Neuronal stem cell (in vitro differentiated cells): Measurements from ENCODE around the gene MAP2K7.

Experiments
- DNase-seq: peaks from one replicate; pipeline ENCODE4 v3.0.0-alpha.2; 2013; ENCODE audit warnings: low spot score
- H2AFZ ChIP-seq: one replicate; pipeline ENCODE4 v1.6.1; 2013; ENCODE audit warnings: mild to moderate bottlenecking, low read length, inconsistent platforms
- H2AK5ac ChIP-seq: 2 replicates; pipeline ENCODE4 v1.6.1; 2013; ENCODE audit warnings: low read depth, mild to moderate bottlenecking, inconsistent platforms, low read length, moderate library complexity, mixed read lengths
- H2BK120ac ChIP-seq: 2 replicates; pipeline ENCODE4 v1.6.1; 2013; ENCODE audit warnings: low read depth, mild to moderate bottlenecking, inconsistent platforms, low read length, moderate library complexity, mixed read lengths
- H2BK12ac ChIP-seq: one replicate; pipeline ENCODE4 v1.6.1; 2013; ENCODE audit warnings: low read length, inconsistent platforms
- H2BK15ac ChIP-seq: 2 replicates; pipeline ENCODE4 v1.6.1; 2013; ENCODE audit warnings: mild to moderate bottlenecking, low read length, inconsistent platforms, mixed read lengths
- H2BK5ac ChIP-seq: one replicate; pipeline ENCODE4 v1.6.1; 2013; ENCODE audit warnings: inconsistent platforms, mild to moderate bottlenecking, low read length, moderate library complexity
- H3K14ac ChIP-seq: one replicate; pipeline ENCODE4 v1.6.1; 2013; ENCODE audit warnings: low read length, inconsistent platforms
- H3K18ac ChIP-seq: 2 replicates; pipeline ENCODE4 v1.6.1; 2013; ENCODE audit warnings: low read length, inconsistent platforms
- H3K23ac ChIP-seq: 2 replicates; pipeline ENCODE4 v1.6.1; 2013; ENCODE audit warnings: low read depth, mild to moderate bottlenecking, mixed read lengths, low read length, inconsistent platforms; ENCODE audit not compliant: poor library complexity
- H3K27ac ChIP-seq: replicated peaks from 3 replicates; pipeline ENCODE4 v1.5.1; 2013; ENCODE audit warnings: low read length, inconsistent platforms
- H3K27me3 ChIP-seq, 3 experiments: 2 replicates each; pipeline ENCODE4 v1.6.1; 2013; ENCODE audit warnings: low read length in 3 of 3, mild to moderate bottlenecking in 2 of 3, inconsistent platforms in 1 of 3, low read depth in 1 of 3, mixed read lengths in 1 of 3, moderate library complexity in 1 of 3; ENCODE audit not compliant: control insufficient read depth in 3 of 3, insufficient read depth in 3 of 3
- H3K36me3 ChIP-seq, 2 donors: replicated peaks in 1 of 2; 2 replicates each; pipeline ENCODE4 v1.6.1; 2013; ENCODE audit warnings: low read length in 2 of 2; ENCODE audit not compliant: control insufficient read depth in 2 of 2, insufficient read depth in 2 of 2
- H3K4ac ChIP-seq: 2 replicates; pipeline ENCODE4 v1.6.1; 2013; ENCODE audit warnings: inconsistent platforms, mild to moderate bottlenecking, low read length, moderate library complexity
- H3K4me1 ChIP-seq, 2 donors: 1 replicate in 1 of 2; 2 replicates in 1 of 2; pipeline ENCODE4 v1.6.1; 2013; ENCODE audit warnings: low read length in 2 of 2, low read depth in 1 of 2; ENCODE audit not compliant: control insufficient read depth in 2 of 2, insufficient read depth in 1 of 2
- H3K4me2 ChIP-seq: one replicate; pipeline ENCODE4 v1.6.1; 2013; ENCODE audit warnings: mild to moderate bottlenecking, low read length, inconsistent platforms; ENCODE audit not compliant: insufficient read depth, poor library complexity, severe bottlenecking
- H3K4me3 ChIP-seq, 2 donors: 2 replicates each; pipeline ENCODE4 v1.5.1; 2013; ENCODE audit warnings: low read length in 2 of 2, mild to moderate bottlenecking in 2 of 2, inconsistent platforms in 1 of 2, moderate library complexity in 1 of 2
- H3K79me1 ChIP-seq: one replicate; pipeline ENCODE4 v1.6.1; 2013; ENCODE audit warnings: low read depth, mild to moderate bottlenecking, inconsistent platforms, low read length, moderate library complexity
- H3K9ac ChIP-seq: one replicate; pipeline ENCODE4 v1.6.1; 2013; ENCODE audit warnings: mild to moderate bottlenecking, low read depth, low read length, inconsistent platforms; ENCODE audit not compliant: poor library complexity
- H3K9me3 ChIP-seq, 2 donors: replicated peaks in 1 of 2; 2 replicates each; pipeline versions ENCODE3 to v1.6.1; 2013; ENCODE audit warnings: low read length in 2 of 2, mild to moderate bottlenecking in 2 of 2, inconsistent platforms in 1 of 2, low read depth in 1 of 2, mixed read lengths in 1 of 2, moderate library complexity in 1 of 2; ENCODE audit not compliant: control insufficient read depth in 2 of 2, insufficient read depth in 1 of 2
- H4K8ac ChIP-seq: one replicate; pipeline ENCODE4 v1.6.1; 2013; ENCODE audit warnings: low read depth, mild to moderate bottlenecking, inconsistent platforms, low read length, moderate library complexity
- H4K91ac ChIP-seq: one replicate; pipeline ENCODE4 v1.6.1; 2013; ENCODE audit warnings: low read length, low read depth, mild to moderate bottlenecking, inconsistent platforms; ENCODE audit not compliant: poor library complexity
- WGBS, 2 donors: extraction: QIAGEN DNeasy Blood & Tissue Kit; methylation state at CpG; one replicate each; pipeline ENCODE4 v1.1.7; 2013; ENCODE audit warnings: missing lambda C conversion rate in 2 of 2, mixed read lengths in 1 of 2; ENCODE audit not compliant: insufficient read length in 2 of 2, insufficient replicate concordance in 1 of 2; ENCODE audit errors: extremely low coverage in 2 of 2; 5-methylcytosine and 5-hydroxymethylcytosine counted together

The MAP2K7 gene

GRCh38 chr19:7907122-7907521, 3.4 kb downstream of the MAP2K7 start:
- Histone ChIP-seq H3K4ac (no peak overlapping the region), H3K4me3 (no peak overlapping the region)

GRCh38 chr19:7907544-7907943, 3.9 kb downstream of the MAP2K7 start:
- H3K27ac ChIP-seq = no peak overlapping the region
- peak overlapping the region; percentile 30 for H4K91ac ChIP-seq
- WGBS, 2 donors = no CpG with 5 or more reads among the region's 11 CpGs
- H3K4ac ChIP-seq = no peak overlapping the region
- H2AFZ ChIP-seq = no peak overlapping the region
- H3K23ac ChIP-seq = peak overlapping the region; percentile 99
- peaks cover 23 to 48% of the 10 kb centered on the region in 2 donors for H3K36me3 ChIP-seq
- H2BK120ac ChIP-seq = no peak overlapping the region
- peaks cover 13% of the 10 kb centered on the region in 2 donors for H3K4me1 ChIP-seq
- no peak overlapping the region for H3K18ac ChIP-seq
- no peak for DNase-seq
- H3K27me3 ChIP-seq = peaks cover 0 to 2% (median 0%) of the 10 kb centered on the region in 3 experiments
- H4K8ac ChIP-seq = no peak overlapping the region
- H2BK15ac ChIP-seq = no peak overlapping the region
- H3K9ac ChIP-seq = peak overlapping the region; percentile 72
- H3K4me3 ChIP-seq = no peak overlapping the region
- peak overlapping the region; percentile 53 for H2BK5ac ChIP-seq
- no peak overlapping the region for H2AK5ac ChIP-seq
- peak overlapping the region; percentile 22 for H2BK12ac ChIP-seq
- peak overlapping the region; percentile 21 for H3K14ac ChIP-seq
- H3K4me2 ChIP-seq = no peak overlapping the region
- peaks cover 27% of the 10 kb centered on the region for H3K79me1 ChIP-seq
- H3K9me3 ChIP-seq = no peaks in the 10 kb centered on the region

More at GRCh38 chr19:7907122-7907521, 3.4 kb downstream of the MAP2K7 start:
- no peak overlapping the region for H3K27ac ChIP-seq
- no peak overlapping the region for H2AK5ac ChIP-seq
- H2BK5ac ChIP-seq = peak overlapping the region; percentile 53
- H2BK120ac ChIP-seq = no peak overlapping the region
- H2BK15ac ChIP-seq = no peak overlapping the region
- no peak overlapping the region for H3K4me2 ChIP-seq
- H3K27me3 ChIP-seq = peaks cover 0 to 4% (median 0%) of the 10 kb centered on the region in 3 experiments
- H3K4me1 ChIP-seq = peaks cover 13% of the 10 kb centered on the region in 2 donors
- H3K9ac ChIP-seq = peak overlapping the region; percentile 72
- H3K18ac ChIP-seq = no peak overlapping the region
- H4K8ac ChIP-seq = no peak overlapping the region
- peak overlapping the region; percentile 99 for H3K23ac ChIP-seq
- WGBS, 2 donors = no CpG with 5 or more reads among the region's 19 CpGs
- no peak for DNase-seq
- H2BK12ac ChIP-seq = no peak overlapping the region
- H2AFZ ChIP-seq = no peak overlapping the region
- H3K36me3 ChIP-seq = peaks cover 21 to 45% of the 10 kb centered on the region in 2 donors
- peaks cover 27% of the 10 kb centered on the region for H3K79me1 ChIP-seq
- peak overlapping the region; percentile 21 for H3K14ac ChIP-seq
- peak overlapping the region; percentile 30 for H4K91ac ChIP-seq
- no peaks in the 10 kb centered on the region for H3K9me3 ChIP-seq

GRCh38 chr19:7908078-7908699, 4.5 kb downstream of the MAP2K7 start:
- H2BK120ac ChIP-seq = peak overlapping the region; percentile 87
- no peak overlapping the region for H2AFZ ChIP-seq
- peak overlapping the region; percentile 9 for H3K14ac ChIP-seq
- no peaks in the 10 kb centered on the region for H3K27me3 ChIP-seq
- DNase-seq = no peak
- no peak overlapping the region for H2BK15ac ChIP-seq
- peak overlapping the region; percentile 41 for H2BK12ac ChIP-seq
- no peak overlapping the region for H3K4ac ChIP-seq
- H3K36me3 ChIP-seq = peaks cover 27 to 52% of the 10 kb centered on the region in 2 donors
- no peak overlapping the region for H2BK5ac ChIP-seq
- H3K18ac ChIP-seq = no peak overlapping the region
- no peak overlapping the region for H3K9ac ChIP-seq
- no CpG with 5 or more reads among the region's 14 CpGs for WGBS, 2 donors
- H3K4me2 ChIP-seq = no peak overlapping the region
- H4K8ac ChIP-seq = no peak overlapping the region
- no peak overlapping the region for H4K91ac ChIP-seq
- H3K27ac ChIP-seq = no peak overlapping the region
- peaks cover 27% of the 10 kb centered on the region for H3K79me1 ChIP-seq
- H3K4me3 ChIP-seq = no peak overlapping the region
- peak overlapping the region; percentile 43 for H3K23ac ChIP-seq
- H3K9me3 ChIP-seq = no peaks in the 10 kb centered on the region
- no peak overlapping the region for H2AK5ac ChIP-seq
- H3K4me1 ChIP-seq = peaks cover 7 to 11% of the 10 kb centered on the region in 2 donors

GRCh38 chr19:7908742-7909461, 5.2 kb downstream of the MAP2K7 start:
- no peak overlapping the region for H2AK5ac ChIP-seq
- no peak overlapping the region for H3K4me2 ChIP-seq
- peak overlapping the region; percentile 43 for H4K8ac ChIP-seq
- H3K4me3 ChIP-seq = no peak overlapping the region
- no peaks in the 10 kb centered on the region for H3K9me3 ChIP-seq
- H3K27me3 ChIP-seq = no peaks in the 10 kb centered on the region
- H3K23ac ChIP-seq = no peak overlapping the region
- H3K36me3 ChIP-seq = peaks cover 27 to 52% of the 10 kb centered on the region in 2 donors
- no peak overlapping the region for H3K4ac ChIP-seq
- no peak overlapping the region for H3K14ac ChIP-seq
- peaks cover 27% of the 10 kb centered on the region for H3K79me1 ChIP-seq
- H3K4me1 ChIP-seq = peaks cover 7 to 11% of the 10 kb centered on the region in 2 donors
- H2BK120ac ChIP-seq = peak overlapping the region; percentile 87
- H2AFZ ChIP-seq = no peak overlapping the region
- H3K18ac ChIP-seq = no peak overlapping the region
- DNase-seq = no peak
- no peak overlapping the region for H2BK5ac ChIP-seq
- H3K9ac ChIP-seq = peak overlapping the region; percentile 60
- H3K27ac ChIP-seq = no peak overlapping the region
- WGBS, 2 donors = no CpG with 5 or more reads among the region's 19 CpGs
- no peak overlapping the region for H2BK12ac ChIP-seq
- H4K91ac ChIP-seq = no peak overlapping the region
- no peak overlapping the region for H2BK15ac ChIP-seq
